IMR-90 (cell line): ENCODE results near the gene JPH3. TPM values are rescaled to one million over a fixed set of nuclear protein-coding genes. Genes with fewer than 3 reads are reported as not detected.

Source experiments
- ATAC-seq: fragments of 200-7000 bp; cut with Tn5 transposase; 2 replicates; pipeline ENCODE4 v1.9.1; 2020; ENCODE audit warnings: low read depth, mild to moderate bottlenecking, moderate library complexity
- BruUV-seq: library from RNA; stranded (reverse); fragments of 400-500 nt; replicated peaks from 2 replicates; lab custom pipeline; 2021; lab: Mats Ljungman, UMichigan
- CTCF ChIA-PET: fragments of 300-600 bp; formaldehyde crosslinking; extraction: SDS; loops from one replicate; lab custom pipeline; 2021; ENCODE audit warnings: antibody characterized with exemption; lab: Yijun Ruan, JAX
- POLR2A ChIA-PET: fragments of 300-600 bp; sonication (Branson Sonifier 250); formaldehyde crosslinking; loops from one replicate; lab custom pipeline; 2022; ENCODE audit warnings: antibody characterized with exemption; ENCODE audit not compliant: unreplicated experiment; lab: Charles Lee
- DNase-seq: peaks from one replicate; pipeline ENCODE4 v3.0.0; 2013
- H2AFZ ChIP-seq: replicated peaks from 2 replicates; pipeline ENCODE3; 2013; ENCODE audit warnings: low read length, mild to moderate bottlenecking; ENCODE audit not compliant: poor library complexity
- H2AK5ac ChIP-seq: 2 replicates; pipeline ENCODE4 v1.6.1; 2013; ENCODE audit warnings: low read depth, low read length, inconsistent platforms
- H2AK9ac ChIP-seq: replicated peaks from 2 replicates; pipeline ENCODE3; 2013; ENCODE audit warnings: mild to moderate bottlenecking, low read depth, low read length, moderate library complexity; ENCODE audit not compliant: poor library complexity
- H2BK120ac ChIP-seq: 2 replicates; pipeline ENCODE4 v1.6.1; 2013; ENCODE audit warnings: low read depth, low read length, inconsistent platforms
- H2BK15ac ChIP-seq: 3 replicates; pipeline ENCODE4 v1.6.1; 2013; ENCODE audit warnings: low read depth, low read length, inconsistent platforms
- H2BK20ac ChIP-seq: 2 replicates; pipeline ENCODE4 v1.6.1; 2013; ENCODE audit warnings: low read depth, mild to moderate bottlenecking, inconsistent platforms, low read length, moderate library complexity
- H2BK5ac ChIP-seq: 2 replicates; pipeline ENCODE4 v1.6.1; 2013; ENCODE audit warnings: mild to moderate bottlenecking, low read depth, low read length, inconsistent platforms; ENCODE audit not compliant: poor library complexity, severe bottlenecking
- H3K14ac ChIP-seq: replicated peaks from 2 replicates; pipeline ENCODE4 v1.6.1; 2013; ENCODE audit warnings: low read depth, low read length, inconsistent platforms
- H3K18ac ChIP-seq: 2 replicates; pipeline ENCODE4 v1.6.1; 2013; ENCODE audit warnings: low read depth, low read length, control low read depth
- H3K23ac ChIP-seq: 2 replicates; pipeline ENCODE4 v1.6.1; 2013; ENCODE audit warnings: low read depth, low read length, inconsistent platforms
- H3K27ac ChIP-seq: 2 replicates; pipeline ENCODE4 v1.5.1; 2013; ENCODE audit warnings: mild to moderate bottlenecking, control low read depth, low read length; ENCODE audit not compliant: insufficient read depth
- H3K27me3 ChIP-seq: 2 replicates; pipeline ENCODE4 v1.6.1; 2013; ENCODE audit warnings: low read length; ENCODE audit not compliant: control insufficient read depth, insufficient read depth
- H3K36me3 ChIP-seq: 2 replicates; pipeline ENCODE4 v1.6.1; 2013; ENCODE audit warnings: low read length, mixed read lengths; ENCODE audit not compliant: control insufficient read depth, insufficient read depth
- H3K4ac ChIP-seq: 2 replicates; pipeline ENCODE4 v1.6.1; 2013; ENCODE audit warnings: low read depth, low read length, inconsistent platforms
- H3K4me1 ChIP-seq: 2 replicates; pipeline ENCODE4 v1.6.1; 2013; ENCODE audit warnings: low read length, mixed read lengths; ENCODE audit not compliant: control insufficient read depth, insufficient read depth
- H3K4me2 ChIP-seq: 2 replicates; pipeline ENCODE4 v1.6.1; 2013; ENCODE audit warnings: low read depth, mild to moderate bottlenecking, control low read depth, low read length, moderate library complexity
- H3K4me3 ChIP-seq: 2 replicates; pipeline ENCODE4 v1.5.1; 2013; ENCODE audit warnings: low read depth, mild to moderate bottlenecking, control low read depth, low read length, moderate library complexity; ENCODE audit not compliant: insufficient read depth
- H3K56ac ChIP-seq: 2 replicates; pipeline ENCODE4 v1.6.1; 2013; ENCODE audit warnings: low read length, inconsistent platforms; ENCODE audit not compliant: insufficient read depth; ENCODE audit errors: extremely low read depth
- H3K79me1 ChIP-seq, 2 experiments: 2 replicates each; pipeline ENCODE4 v1.6.1; 2013; ENCODE audit warnings: low read length in 2 of 2, inconsistent platforms in 1 of 2, low read depth in 1 of 2
- H3K9ac ChIP-seq: 2 replicates; pipeline ENCODE4 v1.6.1; 2013; ENCODE audit warnings: low read depth, low read length, control low read depth
- H3K9me1 ChIP-seq: 2 replicates; pipeline ENCODE4 v1.6.1; 2013; ENCODE audit warnings: low read length, inconsistent platforms; ENCODE audit not compliant: insufficient read depth
- H3K9me3 ChIP-seq: 2 replicates; pipeline ENCODE4 v1.6.1; 2013; ENCODE audit warnings: low read length; ENCODE audit not compliant: control insufficient read depth, insufficient read depth
- H4K20me1 ChIP-seq: 2 replicates; pipeline ENCODE4 v1.6.1; 2013; ENCODE audit warnings: low read length, inconsistent platforms; ENCODE audit not compliant: insufficient read depth
- H4K5ac ChIP-seq: 2 replicates; pipeline ENCODE4 v1.6.1; 2013; ENCODE audit warnings: mild to moderate bottlenecking, low read depth, low read length, control low read depth
- H4K8ac ChIP-seq, 2 experiments: 2 replicates each; pipeline ENCODE4 v1.6.1; 2013; ENCODE audit warnings: low read depth in 2 of 2, low read length in 2 of 2, control low read depth in 1 of 2, inconsistent platforms in 1 of 2
- H4K91ac ChIP-seq: 2 replicates; pipeline ENCODE4 v1.6.1; 2013; ENCODE audit warnings: low read depth, low read length, inconsistent platforms; ENCODE audit not compliant: insufficient read depth
- BHLHE40 ChIP-seq: fragments of 150-350 bp; IDR thresholded peaks from 2 replicates; pipeline ENCODE4 v1.6.1; 2016; ENCODE audit warnings: mild to moderate bottlenecking, low read depth, low read length
- CEBPB ChIP-seq: IDR thresholded peaks from 2 replicates; pipeline ENCODE4 v1.6.1; 2012; ENCODE audit warnings: low read depth, low read length, improper control_type of control experiment
- CHD1 ChIP-seq: IDR thresholded peaks from 2 replicates; pipeline ENCODE4 v1.6.1; 2012; ENCODE audit warnings: low read depth, low read length, improper control_type of control experiment
- CTCF ChIP-seq: conservative IDR thresholded peaks from 2 replicates; pipeline ENCODE4 v1.5.1; 2012; ENCODE audit warnings: mild to moderate bottlenecking, low read depth, low read length, improper control_type of control experiment
- FOS ChIP-seq: fragments of 150-350 bp; IDR thresholded peaks from 2 replicates; pipeline ENCODE4 v1.6.1; 2016; ENCODE audit warnings: low read depth, low read length
- MAFK ChIP-seq: IDR thresholded peaks from 2 replicates; pipeline ENCODE4 v1.6.1; 2012; ENCODE audit warnings: low read depth, low read length, improper control_type of control experiment
- MAZ ChIP-seq: IDR thresholded peaks from 2 replicates; pipeline ENCODE4 v1.6.1; 2012; ENCODE audit warnings: low read depth, mild to moderate bottlenecking, low read length, improper control_type of control experiment, moderate library complexity, borderline replicate concordance
- MXI1 ChIP-seq: IDR thresholded peaks from 2 replicates; pipeline ENCODE4 v1.6.1; 2012; ENCODE audit warnings: low read depth, mild to moderate bottlenecking, low read length, moderate library complexity, borderline replicate concordance
- NFE2L2 ChIP-seq: fragments of 150-350 bp; IDR thresholded peaks from 2 replicates; pipeline ENCODE4 v1.6.1; 2016; ENCODE audit warnings: low read depth, mild to moderate bottlenecking, low read length
- POLR2A ChIP-seq: IDR thresholded peaks from 2 replicates; pipeline ENCODE4 v1.6.1; 2012; ENCODE audit warnings: mild to moderate bottlenecking, low read depth, low read length
- RAD21 ChIP-seq: IDR thresholded peaks from 2 replicates; pipeline ENCODE4 v1.6.1; 2012; ENCODE audit warnings: low read length, improper control_type of control experiment
- RCOR1 ChIP-seq: IDR thresholded peaks from 2 replicates; pipeline ENCODE4 v1.6.1; 2012; ENCODE audit warnings: mild to moderate bottlenecking, low read length, improper control_type of control experiment; ENCODE audit not compliant: insufficient replicate concordance
- RFX5 ChIP-seq: IDR thresholded peaks from 2 replicates; pipeline ENCODE4 v1.8.0; 2012; ENCODE audit warnings: low read depth, mild to moderate bottlenecking, low read length, moderate library complexity
- SMC3 ChIP-seq: fragments of 150-350 bp; IDR thresholded peaks from 2 replicates; pipeline ENCODE4 v1.6.1; 2016; ENCODE audit warnings: low read depth, mild to moderate bottlenecking, antibody characterized with exemption, low read length, moderate library complexity
- USF2 ChIP-seq: fragments of 150-350 bp; IDR thresholded peaks from 2 replicates; pipeline ENCODE4 v1.6.1; 2017; ENCODE audit warnings: mild to moderate bottlenecking, antibody characterized with exemption, low read length, low read depth
- WGBS, 2 experiments: methylation state at CpG; one replicate each; pipeline versions ENCODE4 v1.1.5 to v1.1.7; 2013; ENCODE audit warnings: missing lambda C conversion rate in 2 of 2; ENCODE audit not compliant: insufficient read length in 1 of 2; ENCODE audit errors: extremely low coverage in 2 of 2; 5-methylcytosine and 5-hydroxymethylcytosine counted together
- dilution Hi-C: fragments of 300-500 bp; cut with HindIII; formaldehyde crosslinking; loops from one replicate; pipeline ENCODE4 v1.14.3; 2018; ENCODE audit warnings: low sequenced_read_pairs; ENCODE audit not compliant: unreplicated experiment
- in situ Hi-C: fragments of 300-500 bp; cut with MboI; formaldehyde crosslinking; loops from 3 replicates; pipeline ENCODE4 v1.14.3; 2019; ENCODE audit warnings: low sequenced_read_pairs, inconsistent platforms, mixed read lengths
- intact Hi-C: fragments of 100-400 bp; cut with micrococcal nuclease; formaldehyde crosslinking; loops from 2 replicates; pipeline ENCODE4 v1.10.0; 2022
- polyA plus RNA-seq, 3 experiments: library from polyadenylated mRNA; depleted of rRNA; stranded (reverse); fragments of >200 nt; gene quantifications; 2 replicates each; pipeline ENCODE4 v1.2.3, GENCODE V29; 2012; ENCODE audit warnings: low replicate concordance in 1 of 3
- total RNA-seq: library from RNA; depleted of rRNA; stranded (reverse); fragments of >200 nt; gene quantifications from 2 replicates; pipeline ENCODE4 v1.2.3, GENCODE V29; 2012
- TF ChIP-seq, protein P1 (sequence below): fragments of 150-350 bp; IDR thresholded peaks from 2 replicates; pipeline ENCODE4 v1.6.1; 2016; ENCODE audit warnings: low read depth, mild to moderate bottlenecking, low read length, moderate library complexity, borderline replicate concordance

JPH3 gene
- total and polyA plus RNA-seq, 2 of the 4 experiments (the other 2 are of a cell fraction), result 0.03 TPM; not detected in 1

DNA sequence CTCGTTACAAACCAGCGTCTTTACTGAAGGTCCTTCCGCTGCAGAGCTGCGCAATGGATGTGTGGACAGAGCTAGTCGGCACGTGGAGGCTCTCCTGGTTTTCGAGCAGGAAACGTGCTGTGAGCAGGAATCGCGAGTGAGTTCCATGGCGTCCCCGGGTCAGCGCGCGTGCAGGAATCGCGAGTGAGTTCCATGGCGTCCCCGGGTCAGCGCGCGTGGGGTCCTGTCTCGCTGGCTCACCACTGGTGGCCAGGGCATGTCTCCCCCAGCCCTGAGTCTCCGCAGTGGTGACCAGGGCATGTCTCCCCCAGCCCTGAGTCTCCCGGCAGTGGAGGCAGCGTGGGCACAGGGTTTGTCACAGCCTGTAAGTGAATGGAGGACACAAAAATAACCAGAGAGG lies 100.8 kb downstream of the JPH3 start:
- Histone ChIP-seq H2BK15ac (no peak overlapping the region), H3K23ac (no peak overlapping the region), H4K5ac (no peak overlapping the region), H3K4me2 (no peak overlapping the region), H2BK5ac (no peak overlapping the region), H2BK120ac (no peak overlapping the region), H3K14ac (no peak overlapping the region), H2AK9ac (no peak overlapping the region), H3K9ac (no peak overlapping the region), H3K9me3 (no peaks in the 10 kb centered on the region), H3K27ac (no peak overlapping the region), H3K4ac (no peak overlapping the region), H3K56ac (no peak overlapping the region), H4K20me1 (no peaks in the 10 kb centered on the region; the same call in none of the 2 replicates), H3K36me3 (peaks cover 13% of the 10 kb centered on the region), H3K4me1 (no peaks in the 10 kb centered on the region), H3K9me1 (no peaks in the 10 kb centered on the region), H3K18ac (no peak overlapping the region), H3K4me3 (no peak overlapping the region), H3K79me1 (no peaks in the 10 kb centered on the region), H3K27me3 (no peaks in the 10 kb centered on the region), H4K8ac (no peak overlapping the region), H4K91ac (no peak overlapping the region), H2AFZ (no peak overlapping the region), H2AK5ac (no peak overlapping the region), H2BK20ac (no peak overlapping the region)
- BruUV-seq, result no TSS peak
- in situ Hi-C loops, result no loop called here
- DNase-seq, result no peak
- dilution Hi-C loops, result no loop called here
- intact Hi-C loops, result no loop called here
- POLR2A ChIA-PET, result no interaction called here
- WGBS, 2 experiments, result 75% methylated on average over 16 of the region's 26 CpGs; no CpG with 5 or more reads in 1 of the 2 experiments
- no peak for ATAC-seq
- TF ChIP-seq POLR2A (no peak), NFE2L2 (no peak), MXI1 (no peak), CTCF (no peak), RCOR1 (no peak), CHD1 (no peak), USF2 (no peak), MAFK (no peak), MAZ (no peak), SMC3 (no peak), FOS (no peak), BHLHE40 (no peak), CEBPB (no peak), RAD21 (no peak), RFX5 (no peak)
- TF ChIP-seq, protein P1, sequence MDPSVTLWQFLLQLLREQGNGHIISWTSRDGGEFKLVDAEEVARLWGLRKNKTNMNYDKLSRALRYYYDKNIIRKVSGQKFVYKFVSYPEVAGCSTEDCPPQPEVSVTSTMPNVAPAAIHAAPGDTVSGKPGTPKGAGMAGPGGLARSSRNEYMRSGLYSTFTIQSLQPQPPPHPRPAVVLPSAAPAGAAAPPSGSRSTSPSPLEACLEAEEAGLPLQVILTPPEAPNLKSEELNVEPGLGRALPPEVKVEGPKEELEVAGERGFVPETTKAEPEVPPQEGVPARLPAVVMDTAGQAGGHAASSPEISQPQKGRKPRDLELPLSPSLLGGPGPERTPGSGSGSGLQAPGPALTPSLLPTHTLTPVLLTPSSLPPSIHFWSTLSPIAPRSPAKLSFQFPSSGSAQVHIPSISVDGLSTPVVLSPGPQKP, result no peak
- CTCF ChIA-PET, result no interaction called here
